Islet precursor cell (in vitro differentiated cells): ENCODE results near the gene NCOR1.
"Not testable (repeated sequence)": the region's sequence is repeated elsewhere in the genome, so short reads cannot be mapped to it uniquely, and the experiment has no call there.

Source experiments
- DNase-seq: peaks from one replicate; pipeline ENCODE4 v3.0.0-alpha.2; 2018

NCOR1 gene

DNA sequence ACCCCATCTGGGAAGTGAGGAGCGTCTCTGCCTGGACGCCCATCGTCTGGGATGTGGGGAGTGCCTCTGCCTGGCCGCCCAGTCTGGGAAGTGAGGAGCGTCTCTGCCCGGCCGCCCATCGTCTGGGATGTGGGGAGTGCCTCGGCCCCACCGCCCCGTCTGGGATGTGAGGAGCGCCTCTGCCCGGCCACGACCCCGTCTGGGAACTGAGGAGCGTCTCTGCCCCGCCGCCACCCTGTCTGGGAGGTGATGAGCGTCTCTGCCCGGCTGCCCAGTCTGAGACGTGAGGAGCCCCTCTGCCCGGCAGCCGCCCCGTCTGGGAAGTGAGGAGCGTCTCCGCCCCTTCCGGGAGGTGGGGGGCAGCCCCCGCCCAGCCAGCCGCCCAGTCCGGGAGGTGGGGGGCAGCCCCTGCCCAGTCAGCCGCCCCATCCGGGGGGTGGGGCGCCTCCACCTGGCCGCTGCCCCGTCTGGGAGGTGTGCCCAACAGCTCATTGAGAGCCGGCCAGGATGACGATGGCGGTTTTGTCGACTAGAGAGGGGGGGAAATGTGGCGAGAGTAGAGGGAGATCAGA, 69.9 kb downstream of the NCOR1 start:
- DNase-seq: not testable (repeated sequence)

DNA sequence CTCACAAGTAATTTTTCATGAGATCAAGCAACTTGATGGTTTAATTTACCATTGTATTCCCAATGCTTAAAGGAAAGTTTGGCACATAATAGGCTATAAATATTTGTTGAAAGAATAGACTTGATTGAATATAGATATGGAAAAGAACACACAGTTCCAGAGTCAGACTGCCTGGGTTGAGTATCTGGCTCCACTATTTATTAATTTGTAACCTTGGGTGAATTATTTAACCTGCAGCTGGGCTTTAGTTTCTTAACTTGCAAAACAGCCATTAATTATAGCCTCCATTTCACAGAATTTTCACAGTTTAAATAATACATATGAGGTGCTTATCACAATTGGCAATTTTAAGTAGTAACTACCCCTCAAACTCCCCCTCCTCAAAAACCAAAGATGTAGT, 73.6 kb downstream of the NCOR1 start:
- no peak for DNase-seq

DNA sequence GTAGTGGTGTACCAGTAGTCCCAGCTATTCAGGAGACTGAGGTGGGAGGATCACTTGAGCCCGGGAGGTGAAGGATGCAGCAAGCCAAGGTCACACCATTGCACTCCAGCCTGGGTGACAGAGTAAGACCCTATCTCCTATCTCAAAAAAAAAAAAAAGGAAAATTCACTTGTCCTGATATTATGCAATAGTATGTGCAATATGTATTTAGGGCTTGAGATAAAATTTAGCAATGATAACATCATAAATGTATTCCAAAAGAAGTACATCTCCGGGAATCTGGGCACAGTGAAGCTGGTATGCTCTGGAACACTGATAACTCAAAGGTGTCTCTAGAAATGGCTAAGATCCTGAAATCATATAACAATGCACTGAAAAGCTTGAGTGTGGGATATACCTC, 74.5 kb downstream of the NCOR1 start:
- DNase-seq: no peak

DNA sequence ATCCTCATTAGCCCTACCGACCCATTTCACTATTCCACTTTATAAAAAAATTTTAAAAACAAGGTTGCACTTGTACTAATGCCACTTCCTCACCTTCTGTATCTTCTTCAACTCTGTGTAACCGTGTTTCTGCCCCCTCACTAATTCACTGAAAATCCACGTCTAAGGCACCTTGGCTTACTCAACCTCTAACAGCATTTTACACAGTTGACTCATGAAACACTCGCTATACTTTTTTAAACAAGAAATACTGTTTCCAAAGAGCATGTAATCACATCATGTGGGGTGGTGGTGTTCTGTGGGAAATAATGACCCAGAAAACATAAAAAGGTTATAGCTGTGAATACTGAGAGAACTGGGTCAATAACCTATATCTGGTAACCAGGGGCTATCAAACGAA, 79.9 kb downstream of the NCOR1 start:
- DNase-seq: no peak

DNA sequence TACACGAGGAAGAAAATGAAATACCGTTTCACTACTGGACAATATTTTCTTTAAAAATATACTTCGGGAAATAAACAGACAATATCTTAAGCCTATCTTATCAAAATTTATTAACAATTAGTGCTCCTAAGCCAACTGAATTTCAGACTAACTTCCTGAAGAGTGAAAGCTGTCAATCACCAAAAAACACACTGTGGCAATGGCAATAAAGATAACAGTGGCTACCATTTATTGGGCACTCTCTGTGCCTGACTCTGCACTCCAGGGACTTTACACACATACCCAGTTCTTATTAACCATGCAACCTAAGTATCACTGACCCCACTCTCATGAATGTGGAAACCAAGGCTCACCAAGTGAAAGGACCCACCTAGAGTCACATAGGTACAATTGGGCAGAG, 83.7 kb downstream of the NCOR1 start:
- DNase-seq: no peak

DNA sequence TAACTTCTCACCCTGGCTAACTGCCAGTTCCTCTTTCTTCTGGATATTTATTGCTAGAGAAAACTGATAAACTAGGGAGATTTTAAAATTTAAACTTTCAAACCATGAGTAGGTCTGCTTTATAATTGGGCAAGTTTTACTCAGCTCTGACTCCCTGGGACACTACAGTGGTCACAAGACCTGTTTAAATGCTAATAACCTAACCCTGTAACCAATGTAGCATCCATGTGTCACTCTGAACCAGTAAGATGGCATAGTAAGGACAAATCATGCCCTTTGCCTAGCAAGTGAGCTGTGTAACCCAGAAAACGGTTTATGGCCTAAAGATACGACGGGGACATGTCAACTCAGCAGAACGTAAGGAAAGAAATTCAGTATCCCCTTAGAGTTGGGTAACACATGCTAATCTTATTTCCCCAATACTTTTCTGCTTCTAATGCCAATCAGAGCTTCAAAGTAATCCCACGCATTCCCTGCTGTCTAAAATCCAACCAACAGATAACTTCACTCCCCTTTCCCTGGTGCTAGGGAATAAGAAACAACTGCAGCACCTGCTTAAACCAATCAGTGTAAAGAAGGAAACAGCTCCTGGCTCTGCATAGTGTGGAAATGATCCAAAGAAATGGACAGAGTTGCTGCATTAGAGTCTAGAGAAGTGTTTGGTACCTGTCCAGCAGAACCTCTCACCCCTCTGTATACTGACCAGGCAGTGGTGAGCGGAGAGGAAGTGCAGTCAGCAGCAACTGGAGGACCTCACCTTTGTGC, 85.7 kb downstream of the NCOR1 start:
- DNase-seq: no peak

DNA sequence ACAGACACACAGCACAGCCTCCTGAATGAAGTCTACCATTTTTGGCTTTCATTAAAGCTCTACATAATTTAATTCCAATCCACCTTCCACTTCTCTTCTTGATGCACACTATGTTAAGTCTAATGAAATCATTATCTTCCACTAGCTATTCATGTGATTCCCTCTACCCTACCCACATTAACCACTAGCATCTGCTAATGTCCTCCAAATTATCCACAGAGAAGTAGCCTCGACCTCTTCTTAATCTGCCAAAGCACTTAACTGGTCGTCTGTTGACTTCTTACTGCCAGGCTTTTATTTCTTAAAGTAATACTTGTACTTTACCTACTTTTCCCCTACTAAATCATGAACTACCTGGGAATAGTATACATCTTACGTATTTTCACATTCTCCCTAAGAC, 91.8 kb downstream of the NCOR1 start:
- no peak for DNase-seq

DNA sequence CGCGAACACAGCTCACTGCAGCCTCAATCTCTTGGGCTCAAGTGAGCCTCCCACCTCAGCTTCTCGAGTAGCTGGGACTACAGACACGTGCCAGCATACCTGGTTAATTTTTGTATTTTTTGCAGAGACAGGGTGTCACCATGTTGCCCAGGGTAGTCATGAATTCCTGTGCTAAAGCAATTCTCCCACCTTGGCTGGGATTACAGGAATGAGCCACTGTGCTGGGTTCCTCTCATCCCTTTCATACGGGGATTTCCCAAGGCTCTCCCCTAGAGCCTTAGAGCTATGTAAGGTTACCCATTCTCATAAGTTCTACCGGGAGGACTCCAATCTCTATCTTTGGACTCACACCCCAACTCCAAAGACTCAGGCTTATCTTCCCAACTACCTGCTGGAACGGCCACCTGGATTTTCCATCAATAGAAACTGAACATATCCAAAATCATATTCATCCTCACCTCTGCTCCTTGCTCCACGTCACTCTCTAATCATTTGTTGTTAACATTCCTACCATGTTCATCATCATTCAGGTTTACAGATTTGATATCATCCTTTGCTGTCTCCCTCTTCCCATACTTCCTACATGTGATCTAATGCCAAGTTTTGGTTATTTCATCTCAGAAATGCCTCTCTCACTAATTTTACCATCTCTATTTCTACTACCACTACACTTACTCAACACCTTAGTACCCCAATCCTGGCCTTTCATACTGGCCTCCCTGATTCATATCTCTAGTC, 92.5 kb downstream of the NCOR1 start:
- DNase-seq: no peak

DNA sequence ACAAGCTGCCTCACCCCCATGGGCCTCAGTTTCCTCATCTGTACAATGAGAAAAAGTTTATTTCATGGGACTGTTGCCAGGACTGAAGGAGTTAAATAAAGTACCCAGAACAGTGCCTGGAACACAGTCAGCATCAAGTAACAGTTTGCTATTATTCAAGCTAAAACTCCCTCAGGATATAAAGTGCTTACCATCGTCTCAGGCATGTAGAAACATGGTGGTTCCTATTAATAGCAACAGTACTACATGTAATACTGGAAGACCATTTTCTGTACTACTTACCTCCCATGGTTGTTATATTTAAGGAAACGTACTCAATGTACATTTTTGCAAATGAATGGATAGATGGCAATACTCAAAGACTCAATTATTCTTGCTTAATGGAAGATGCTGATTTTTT, 93.4 kb downstream of the NCOR1 start:
- DNase-seq: no peak

DNA sequence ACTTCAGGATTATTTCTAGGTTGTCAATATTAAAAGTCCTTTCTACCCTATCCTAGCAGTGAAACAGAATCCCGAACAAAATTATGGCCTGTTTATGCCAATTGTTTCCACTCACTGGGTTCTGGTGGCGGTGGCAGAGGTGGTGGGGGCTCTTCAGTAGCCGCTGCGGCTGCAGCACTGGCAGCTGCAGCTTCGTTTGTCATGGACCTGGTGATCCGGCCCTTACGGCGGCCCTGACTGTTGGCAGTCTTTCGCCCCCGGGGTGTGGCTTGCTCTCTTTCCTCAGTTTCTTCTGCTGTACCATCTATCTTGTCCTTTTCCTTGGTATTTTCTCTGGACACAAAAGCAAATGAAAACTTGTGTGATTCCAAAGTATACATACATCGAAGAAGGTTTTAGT, 94.4 kb downstream of the NCOR1 start:
- DNase-seq: no peak

DNA sequence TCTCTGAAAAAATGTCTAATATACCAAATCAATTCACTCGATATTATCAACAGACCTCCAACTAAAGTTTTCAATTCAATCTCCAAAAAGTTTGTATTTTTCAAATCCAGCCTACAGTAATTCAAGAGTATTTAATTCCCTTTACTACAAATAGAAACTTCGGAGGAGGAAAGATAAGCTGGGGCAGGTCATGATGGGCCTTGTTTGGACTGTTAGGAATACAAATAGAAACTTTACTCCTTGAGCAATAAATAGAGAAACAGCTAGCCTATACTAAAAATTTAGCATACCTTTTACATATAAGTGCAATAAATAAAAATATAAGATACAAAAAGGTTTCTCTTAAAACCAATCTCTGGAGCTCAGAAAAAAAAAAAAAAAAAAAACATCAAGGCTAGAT, 98.2 kb downstream of the NCOR1 start:
- no peak for DNase-seq

DNA sequence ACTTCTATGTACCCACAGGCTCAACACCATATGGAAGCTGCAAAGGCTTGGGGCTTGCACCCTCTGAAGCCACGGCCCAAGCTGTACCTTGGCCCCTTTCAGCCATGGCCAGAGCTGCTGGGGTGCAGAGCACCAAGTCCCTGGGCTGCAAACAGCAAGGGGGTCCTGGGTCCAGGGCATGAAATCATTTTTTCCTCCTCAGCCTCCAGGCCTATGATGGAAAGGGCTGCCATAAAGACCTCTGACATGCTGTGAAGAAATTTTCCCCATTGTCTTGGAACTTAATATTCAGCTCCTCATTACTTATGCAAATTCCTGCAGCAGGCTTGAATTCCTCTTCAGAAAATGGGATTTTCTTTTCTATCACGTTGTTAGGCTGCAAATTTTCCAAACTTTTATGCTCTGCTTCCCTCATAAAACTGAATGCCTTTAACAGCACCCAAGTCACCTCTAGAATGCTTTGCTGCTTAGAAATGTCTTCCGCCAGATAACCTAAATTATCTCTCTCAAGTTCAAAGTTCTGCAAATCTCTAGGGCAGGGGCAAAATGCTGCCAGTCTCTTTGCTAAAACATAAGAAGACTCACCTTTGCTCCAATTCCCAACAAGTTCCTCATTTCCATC, 100.1 kb downstream of the NCOR1 start:
- DNase-seq: not testable (repeated sequence)

DNA sequence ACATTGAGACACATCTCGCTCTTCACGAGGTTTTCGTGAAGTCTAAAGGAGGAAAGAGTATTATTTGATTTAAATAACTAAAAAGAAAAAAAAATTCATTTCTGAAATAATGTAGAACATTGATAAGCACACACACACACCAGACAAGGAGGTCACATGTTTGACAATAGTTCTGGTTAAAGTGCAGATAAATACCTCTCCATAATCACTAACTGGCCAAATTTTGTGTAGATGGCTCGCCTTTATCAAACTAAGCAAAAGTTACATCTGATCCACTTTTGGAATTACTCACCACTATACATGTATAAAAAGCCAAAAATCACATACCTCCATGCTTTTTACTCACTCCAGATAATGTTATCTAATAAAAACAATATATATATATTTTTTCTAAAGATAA, 106.5 kb downstream of the NCOR1 start:
- no peak for DNase-seq

DNA sequence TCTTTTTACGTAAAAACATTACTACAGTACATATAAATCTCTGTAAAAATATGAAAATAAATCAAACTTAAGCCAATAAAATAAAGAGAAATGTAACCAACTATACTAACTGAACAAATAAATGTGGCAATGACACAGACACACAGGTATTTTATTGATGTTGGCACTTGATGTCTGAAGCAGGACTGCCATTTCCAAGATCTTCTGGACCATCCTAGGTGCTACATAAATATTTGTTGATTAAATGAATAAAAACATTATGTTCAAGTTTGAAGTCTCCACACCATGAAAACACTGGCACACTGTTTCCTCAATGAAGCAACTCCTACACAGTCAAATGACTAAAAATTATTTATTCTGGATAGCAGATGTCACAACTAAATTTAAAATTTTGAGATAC, 106.9 kb downstream of the NCOR1 start:
- no peak for DNase-seq

DNA sequence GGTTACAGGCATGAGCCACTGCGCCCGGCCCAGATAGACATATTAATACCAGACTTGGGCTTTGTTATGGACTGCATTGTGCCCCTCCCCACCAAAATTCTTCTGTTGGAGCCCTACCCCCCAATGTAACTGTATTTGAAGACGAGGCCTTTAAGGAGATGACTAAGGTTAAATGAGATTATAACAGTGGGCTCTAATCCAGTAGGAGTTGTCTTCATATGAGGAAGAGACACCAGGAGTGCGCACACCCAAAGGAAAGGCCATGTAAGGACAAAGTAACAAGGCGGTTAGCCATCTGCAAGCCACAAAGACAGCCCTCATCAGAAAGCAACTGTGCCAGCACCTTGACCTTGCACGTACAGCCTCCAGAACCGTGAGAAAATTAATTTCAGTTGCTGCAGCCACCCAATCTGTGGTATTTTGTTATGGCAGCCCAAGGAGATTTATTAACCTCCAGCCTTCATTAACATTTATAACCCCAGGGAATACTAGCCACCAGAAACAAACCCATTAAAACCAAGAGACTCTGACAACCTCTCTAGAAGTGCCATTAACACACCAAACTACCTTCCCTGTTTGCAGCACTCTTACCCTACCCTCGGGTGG, 108.1 kb downstream of the NCOR1 start:
- no peak for DNase-seq

DNA sequence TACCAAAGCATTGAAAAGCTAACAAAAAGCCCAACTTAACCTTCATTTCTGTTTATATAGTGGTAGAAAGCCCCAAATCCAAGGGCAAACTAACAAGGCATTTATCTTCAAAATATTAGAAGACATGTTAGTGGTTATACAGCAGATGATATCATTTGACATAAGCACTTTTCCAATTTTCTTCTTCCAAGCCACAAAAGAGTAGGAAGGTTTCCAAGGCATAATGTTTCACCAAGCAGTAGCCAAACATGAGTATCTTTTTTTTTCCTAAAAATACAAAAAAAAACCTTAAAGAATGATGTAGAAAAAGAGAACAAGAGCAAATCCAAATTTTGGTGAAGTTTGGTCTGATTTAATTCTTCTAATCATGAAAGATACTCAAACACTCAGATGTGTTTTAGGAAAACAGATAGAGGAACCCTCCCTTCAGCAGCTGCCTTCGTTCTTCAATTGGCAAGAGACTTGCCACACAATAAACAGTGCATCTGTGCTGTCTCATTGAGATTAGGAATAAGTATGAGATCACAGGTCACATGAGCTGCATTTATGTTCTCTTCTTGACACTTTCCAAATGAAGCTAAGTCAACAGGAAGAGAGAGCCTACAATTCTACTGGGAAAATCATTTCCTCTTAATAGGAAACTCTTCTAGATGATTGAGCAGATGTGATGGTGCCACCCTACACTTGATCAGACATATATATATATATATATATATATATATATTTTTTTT, 109.0 kb downstream of the NCOR1 start:
- DNase-seq: no peak

DNA sequence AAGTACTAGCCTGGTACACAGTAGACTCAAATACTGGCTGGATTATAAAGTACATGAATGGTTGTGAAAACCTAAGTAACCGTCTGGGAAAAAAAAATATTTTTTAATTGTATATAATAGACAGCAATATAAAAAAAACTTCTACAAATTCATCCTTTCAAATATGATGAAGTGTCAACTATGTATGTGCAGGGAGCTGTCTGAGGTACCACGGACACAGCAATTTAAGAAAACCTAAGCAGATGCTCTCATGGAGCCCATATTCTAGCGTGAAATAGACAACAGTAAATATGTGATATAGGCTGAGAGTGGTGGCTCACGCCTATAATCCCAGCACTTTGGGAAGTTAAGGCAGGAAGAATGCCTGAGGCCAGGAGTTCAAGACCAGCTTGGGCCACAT, 111.1 kb downstream of the NCOR1 start:
- no peak for DNase-seq

DNA sequence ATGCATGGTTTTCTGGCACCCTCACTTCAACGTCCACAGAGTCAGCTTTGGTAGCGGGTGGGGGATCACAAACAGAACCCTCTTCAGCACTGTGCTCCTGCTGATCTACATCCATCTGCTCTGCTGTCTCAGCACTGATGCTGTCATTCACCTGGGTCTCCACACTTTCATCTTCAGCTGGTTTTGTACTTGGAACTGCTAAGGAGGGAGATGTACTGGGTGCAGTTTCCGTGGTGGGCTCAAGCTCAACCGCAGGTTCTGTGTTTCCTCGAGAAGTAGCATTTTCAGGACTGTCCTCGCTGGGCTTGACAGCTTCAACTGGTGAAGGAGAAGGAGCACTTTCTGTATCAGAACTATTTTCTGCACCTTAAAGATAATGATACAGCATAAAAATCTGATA, 113.9 kb downstream of the NCOR1 start:
- no peak for DNase-seq

DNA sequence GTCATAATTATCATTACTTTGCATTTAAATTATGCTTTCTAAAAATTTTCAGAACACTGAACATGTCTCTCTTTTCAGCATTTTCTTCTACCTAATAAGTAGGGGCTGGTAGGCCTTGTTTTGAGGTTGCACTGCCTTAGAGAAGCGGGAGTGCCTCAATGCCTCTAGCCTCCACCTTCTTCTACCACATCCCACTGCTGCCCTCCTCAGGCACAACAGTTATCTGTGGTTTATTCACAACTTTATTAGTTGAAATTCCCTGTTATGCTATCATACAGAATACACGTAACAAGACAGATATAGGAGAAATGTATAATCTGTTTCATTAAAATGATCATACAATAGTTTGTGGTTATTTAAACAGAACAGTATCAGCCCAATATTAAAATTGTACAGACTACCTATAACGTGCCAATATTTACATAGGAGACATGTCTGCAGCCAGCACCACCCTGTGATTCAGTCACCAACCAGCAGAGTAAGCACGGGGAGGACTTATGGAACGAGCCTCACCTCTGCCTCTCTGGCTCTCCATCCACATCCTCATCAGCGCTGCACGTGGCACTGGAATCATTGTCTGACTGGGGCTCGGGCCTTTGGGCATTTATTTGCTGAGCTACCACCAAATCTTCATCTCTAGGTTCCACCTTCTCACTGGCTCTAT, 114.5 kb downstream of the NCOR1 start:
- no peak for DNase-seq

DNA sequence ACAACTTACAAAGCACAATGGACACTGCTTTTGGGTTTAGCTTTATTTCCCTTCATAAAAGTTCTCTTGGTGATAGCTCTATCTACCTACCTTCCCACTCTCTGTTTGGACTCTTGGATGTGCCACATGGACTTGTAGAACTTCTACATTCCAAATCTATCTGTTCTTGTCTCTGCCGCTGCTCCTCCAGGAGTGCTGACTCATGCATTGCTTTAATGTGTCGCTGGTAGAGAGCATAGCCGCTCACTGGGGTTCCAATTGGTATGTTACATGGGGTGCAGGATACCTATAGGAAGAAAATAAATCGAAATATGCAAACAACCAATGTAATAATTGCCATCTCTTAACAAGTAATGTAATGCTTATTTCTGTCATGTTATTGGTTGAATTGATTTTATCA, 123.6 kb downstream of the NCOR1 start:
- no peak for DNase-seq

DNA sequence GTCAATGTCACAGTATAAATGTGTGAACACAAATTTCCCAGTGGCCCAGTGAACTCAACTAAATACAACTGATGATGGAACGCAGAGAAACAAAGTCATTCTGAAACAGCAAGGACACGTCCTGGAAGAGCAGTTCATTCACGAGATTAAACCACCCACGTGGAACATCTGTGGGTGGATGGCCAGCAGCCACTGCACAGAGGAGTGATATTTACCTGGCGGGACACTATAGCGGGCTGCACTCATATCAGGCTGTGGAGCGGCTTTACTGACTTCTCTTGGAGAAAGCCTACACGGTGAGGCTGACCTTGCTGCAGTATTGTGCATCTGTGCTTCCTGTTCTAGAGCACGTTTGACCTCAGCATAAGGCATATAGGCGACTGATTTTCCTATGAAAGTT, 128.4 kb downstream of the NCOR1 start:
- DNase-seq: no peak

DNA sequence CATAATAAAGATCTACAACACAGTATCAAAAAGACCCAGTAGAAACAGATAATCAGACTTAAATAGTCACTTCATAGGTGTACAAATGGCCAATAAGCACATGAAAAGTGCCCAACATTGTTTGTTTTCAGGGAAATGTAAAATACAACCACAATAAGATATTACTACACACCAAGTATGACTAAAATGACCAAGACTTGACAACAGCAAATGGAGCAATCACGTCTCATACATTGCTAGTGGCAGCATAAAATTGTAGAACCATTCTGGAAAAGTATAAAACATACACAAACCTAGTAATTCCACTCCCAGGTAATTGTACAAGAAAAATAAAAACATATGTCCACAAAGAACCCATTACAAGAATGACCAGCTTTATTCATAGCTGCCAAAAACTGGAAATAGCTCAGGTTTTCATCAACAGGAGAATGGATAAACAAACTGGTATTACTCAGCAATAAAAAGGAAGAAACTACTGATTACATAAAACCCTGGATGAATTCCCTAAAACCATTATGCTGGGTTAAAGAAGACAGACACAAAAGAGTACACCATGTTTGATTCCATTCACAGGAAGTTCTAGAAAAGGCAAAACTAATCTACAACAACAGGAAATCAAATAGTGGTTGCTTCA, 130.2 kb downstream of the NCOR1 start:
- DNase-seq: no peak
